WTC11 (cell line): Measurements from ENCODE around the gene DDIAS.

ENCODE experiments used
- CTCF ChIP-seq: fragments of 200-600 bp; IDR thresholded peaks from 2 replicates; pipeline ENCODE4 v1.8.0; 2022; ENCODE audit warnings: antibody characterized with exemption
- ESRRA ChIP-seq: sonication (generic); formaldehyde crosslinking; IDR thresholded peaks from 2 replicates; pipeline ENCODE4 v1.8.1; 2022; ENCODE audit warnings: mild to moderate bottlenecking, missing genetic modification reagents, borderline replicate concordance
- MAX ChIP-seq: sonication (generic); formaldehyde crosslinking; IDR thresholded peaks from 2 replicates; pipeline ENCODE4 v1.8.0; 2022; ENCODE audit warnings: mild to moderate bottlenecking, missing genetic modification reagents

- TF ChIP-seq CTCF = no peak
- TF ChIP-seq ESRRA (CRISPR knock-in tag) = no peak
- no peak for TF ChIP-seq MAX
These were observed 45.9 kb upstream of the DDIAS start for GRCh38 chr11:82855616-82856015.
